SHP77 treated with DMSO at 0.1 percent for 48 hours (cell line): ENCODE data around the gene SNRPA.
"Not testable (repeated sequence)": the region's sequence is repeated elsewhere in the genome, so short reads cannot be mapped to it uniquely, and the experiment has no call there.

Source experiments
- DNase-seq: peaks from one replicate; lab custom pipeline; 2025; lab: John Stamatoyannopoulos, UW

The SNRPA gene

DNA sequence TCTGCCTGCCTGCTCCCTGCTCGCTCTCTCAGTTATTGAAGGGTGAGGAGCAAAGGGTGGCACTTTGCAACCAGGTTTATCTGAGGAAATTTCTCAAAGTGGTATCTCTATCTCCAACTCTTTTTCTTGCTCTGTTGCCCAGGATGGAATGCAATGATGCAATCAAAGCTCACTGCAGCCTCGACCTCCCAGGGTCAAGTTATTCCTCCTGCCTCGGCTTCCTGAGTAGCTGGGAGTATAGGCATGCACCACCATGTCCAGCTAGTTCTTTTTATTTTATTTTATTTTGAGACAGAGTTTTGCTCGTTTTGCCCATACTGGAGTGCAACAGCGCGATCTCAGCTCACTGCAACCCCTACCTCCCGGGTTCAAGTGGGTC lies 5.6 kb upstream of the SNRPA start:
- no peak for DNase-seq

DNA sequence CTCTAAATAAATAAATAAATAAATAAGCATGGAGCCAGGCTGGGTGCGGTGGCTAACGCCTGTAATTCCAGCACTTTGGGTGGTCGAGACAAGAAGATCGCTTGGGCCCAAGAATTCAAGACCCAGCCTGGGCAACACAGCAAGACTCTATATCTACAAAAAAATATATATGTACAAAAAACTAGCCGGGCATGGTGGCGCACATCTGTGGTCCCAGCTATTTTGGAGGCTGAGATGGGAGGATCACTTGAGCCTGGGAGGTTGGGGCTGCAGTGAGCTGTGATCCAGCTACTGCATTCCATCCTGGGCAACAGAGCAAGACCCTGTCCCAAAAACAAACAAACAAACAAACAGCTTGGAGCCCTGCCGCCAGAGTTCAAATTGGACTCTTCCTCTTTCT lies 3.5 kb upstream of the SNRPA start:
- DNase-seq: no peak

DNA sequence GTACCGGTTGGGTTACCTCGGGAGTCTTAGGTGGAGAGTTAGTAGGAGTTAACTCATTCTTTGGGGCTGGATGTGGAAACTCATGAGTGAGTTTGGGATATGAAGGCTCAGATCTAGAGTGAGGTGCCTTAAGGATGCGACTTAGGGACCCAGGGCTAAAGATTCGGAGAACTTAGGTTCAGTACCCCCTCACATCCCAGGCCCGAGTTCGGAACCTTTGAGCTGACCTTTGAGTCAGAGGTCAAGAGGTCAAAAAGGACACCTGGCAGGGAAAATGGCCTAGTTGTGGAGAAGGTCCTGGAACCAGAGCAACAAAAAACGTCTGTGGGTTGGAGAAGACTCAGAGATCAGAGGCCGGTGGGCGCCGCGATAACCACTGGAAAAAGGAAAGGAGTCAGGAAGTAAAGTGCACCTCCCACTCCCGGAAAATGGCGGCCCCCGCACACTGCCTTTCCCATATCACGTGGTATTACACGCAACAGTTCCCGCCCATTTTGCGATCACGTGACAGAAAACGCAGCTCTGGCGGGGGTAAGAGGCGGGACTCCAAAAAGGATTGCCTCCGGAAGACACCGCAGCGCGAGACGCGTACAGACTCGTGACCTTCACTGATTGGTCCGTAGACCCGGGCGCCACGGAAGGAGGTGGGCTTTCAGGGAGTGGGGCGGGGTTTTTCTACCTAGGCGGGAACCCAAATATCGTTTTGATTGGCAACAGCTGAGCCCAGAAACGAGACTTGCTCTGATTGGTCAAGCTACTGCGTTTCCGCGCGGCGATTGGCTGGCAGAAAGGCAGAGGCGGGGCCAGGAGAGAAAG lies 737 bp upstream of the SNRPA start, which contains the start of gene ACTMAP:
ACTMAP (minus strand) TSS at position 420 of the 816 bp plus-strand sequence. CDS start 674 bp downstream, outside the sequence.
- peak; percentile 100 for DNase-seq

DNA sequence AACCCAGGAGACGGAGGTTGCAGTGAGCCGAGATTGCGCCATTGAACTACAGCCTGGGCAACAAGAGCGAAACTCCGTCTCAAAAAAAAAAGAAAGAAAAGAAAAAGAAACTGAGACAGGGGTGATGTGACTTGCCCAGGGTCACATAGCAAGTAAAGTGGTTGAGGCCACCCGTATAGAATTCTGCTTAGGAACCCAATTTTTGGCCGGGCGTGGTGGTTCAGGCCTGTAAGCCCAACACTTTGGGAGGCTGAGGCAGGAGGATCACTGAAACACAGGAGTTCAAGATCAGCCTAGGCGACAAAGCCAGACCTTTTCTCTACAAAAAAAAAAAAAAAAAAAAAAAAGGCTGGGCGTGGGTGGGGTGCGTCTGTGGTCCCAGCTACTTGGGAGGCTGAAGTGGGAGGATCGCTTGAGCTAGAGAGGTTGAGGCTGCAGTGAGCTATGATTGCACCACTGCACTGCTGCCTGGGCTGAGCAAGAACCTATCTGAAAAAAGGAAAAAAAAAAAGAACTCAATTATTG lies 1.3 kb downstream of the SNRPA start:
- no peak for DNase-seq

DNA sequence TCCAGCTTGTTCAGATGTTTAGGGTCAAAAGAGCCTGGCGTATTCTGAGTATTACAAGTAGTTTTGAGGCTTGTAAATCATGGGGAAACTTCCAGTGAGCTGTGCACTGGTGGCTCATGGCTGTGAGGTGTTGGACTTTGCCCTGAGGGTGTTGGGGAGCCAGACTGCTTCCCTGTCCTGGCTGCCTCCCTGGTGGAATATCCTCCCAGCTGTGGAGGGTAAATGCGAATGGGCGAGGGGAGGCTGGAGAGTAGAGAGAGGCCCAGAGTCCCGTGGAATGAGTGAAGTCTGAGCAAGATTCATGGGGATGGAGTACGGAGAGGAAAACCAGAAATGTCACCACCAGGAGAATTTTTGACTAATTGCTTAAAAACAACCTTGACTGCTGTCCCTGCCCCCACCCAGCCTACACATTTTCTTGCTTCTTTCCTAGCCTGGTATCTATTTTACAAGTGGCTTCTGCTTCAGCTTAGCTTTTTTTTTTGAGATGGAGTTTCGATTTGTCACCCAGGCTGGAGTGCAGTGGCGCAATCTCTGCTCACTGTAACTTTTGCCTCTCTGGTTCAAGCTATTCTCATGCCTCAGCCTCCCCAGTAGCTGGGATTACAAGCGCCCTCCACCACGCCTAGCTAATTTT lies 3.7 kb downstream of the SNRPA start:
- no peak for DNase-seq

DNA sequence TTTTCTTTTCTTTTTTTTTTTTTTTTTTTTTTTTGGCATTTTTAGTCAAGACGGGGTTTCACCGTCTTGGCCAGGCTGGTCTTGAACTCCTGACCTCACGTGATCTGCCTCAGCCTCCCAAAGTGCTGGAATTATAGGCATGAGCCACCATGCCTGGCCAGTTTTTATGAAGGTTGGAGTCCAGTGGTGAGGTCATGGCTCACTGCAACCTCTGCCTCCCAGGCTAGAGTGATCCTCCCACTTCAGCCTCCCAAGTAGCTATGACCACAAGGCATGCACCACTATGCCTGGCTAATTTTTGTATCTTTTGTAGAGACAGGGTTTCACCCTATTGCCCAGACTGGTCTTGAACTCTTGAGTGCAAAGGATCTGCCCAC lies 4.2 kb downstream of the SNRPA start:
- no peak for DNase-seq

DNA sequence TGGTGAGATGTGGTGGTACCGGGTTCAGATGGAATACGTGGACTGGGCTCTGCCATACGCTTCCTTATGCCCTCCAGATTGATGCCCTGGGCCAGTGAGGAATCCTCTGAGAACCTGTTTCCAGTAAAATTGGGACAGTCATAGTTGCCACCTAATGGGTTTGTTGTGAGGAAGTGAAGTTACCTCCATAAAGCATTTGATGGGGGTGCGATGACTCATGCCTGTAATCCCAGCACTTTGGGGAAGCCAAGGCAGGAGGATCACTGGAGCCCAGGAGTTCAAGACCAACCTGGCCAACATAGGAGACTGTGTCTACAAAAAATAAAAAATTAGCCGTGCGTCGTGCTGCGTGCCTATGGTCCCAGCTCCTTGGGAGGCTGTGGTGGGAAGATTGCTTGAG lies 4.8 kb downstream of the SNRPA start:
- no peak for DNase-seq

DNA sequence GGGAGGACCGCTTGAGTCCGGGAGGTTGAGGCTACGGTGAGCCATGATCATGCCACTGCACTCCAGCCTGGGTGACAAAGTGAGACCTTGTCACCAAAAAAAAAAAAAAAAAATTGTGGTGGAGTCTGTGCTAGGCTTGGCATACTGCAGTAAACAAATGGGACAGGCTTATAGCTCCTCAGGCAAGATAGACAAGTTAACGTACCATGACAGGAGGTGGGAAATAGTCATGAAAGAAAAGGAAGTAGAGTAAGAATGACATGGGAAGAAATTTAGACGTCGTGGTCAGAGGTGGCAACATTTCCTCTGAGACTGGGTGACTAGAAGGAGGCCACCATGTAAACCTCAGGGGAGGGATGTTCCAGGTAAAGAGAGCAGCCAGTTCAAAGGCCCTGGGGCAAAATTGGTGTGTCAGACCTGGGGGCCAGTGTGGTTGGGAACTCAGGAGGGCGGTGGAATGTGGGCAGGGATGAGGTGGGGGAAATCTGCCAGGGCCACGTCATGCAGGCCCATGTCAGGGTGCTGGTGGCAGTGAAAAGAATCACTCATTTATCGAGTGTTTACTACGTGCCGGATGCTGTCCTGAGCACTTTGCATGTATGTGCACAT lies 5.6 kb downstream of the SNRPA start:
- DNase-seq: no peak

DNA sequence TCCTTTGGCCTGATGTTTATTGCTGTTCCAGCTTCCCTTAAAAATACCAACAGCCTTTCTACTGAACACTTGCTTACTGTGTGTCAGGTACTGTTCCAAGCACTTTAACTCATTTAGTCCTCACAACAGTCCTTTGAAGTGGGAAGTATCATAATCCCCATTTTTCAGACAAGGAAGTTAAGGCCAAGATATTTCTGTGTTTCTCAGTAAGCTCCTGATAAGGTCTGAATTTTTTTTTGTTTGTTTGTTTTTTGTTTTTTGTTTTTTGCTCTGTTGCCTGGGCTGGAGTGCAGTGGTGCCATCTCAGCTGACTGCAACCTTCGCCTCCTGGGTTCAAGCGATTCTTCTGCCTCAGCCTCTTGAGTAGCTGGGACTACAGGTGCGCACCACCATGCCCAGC lies 7.5 kb downstream of the SNRPA start:
- no peak for DNase-seq

DNA sequence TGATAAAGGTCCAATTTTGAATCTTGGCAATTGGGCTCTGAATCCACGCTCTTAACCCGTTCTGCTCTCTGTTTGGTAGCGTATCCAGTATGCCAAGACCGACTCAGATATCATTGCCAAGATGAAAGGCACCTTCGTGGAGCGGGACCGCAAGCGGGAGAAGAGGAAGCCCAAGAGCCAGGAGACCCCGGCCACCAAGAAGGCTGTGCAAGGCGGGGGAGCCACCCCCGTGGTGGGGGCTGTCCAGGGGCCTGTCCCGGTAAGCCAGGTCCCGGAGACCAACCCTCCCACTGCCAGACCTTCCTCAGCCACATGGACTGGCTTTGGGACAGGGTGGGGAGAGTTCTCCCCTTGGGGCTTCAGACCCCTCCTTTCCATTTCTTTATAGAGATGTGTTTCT lies 8.3 kb downstream of the SNRPA start:
- no peak for DNase-seq

DNA sequence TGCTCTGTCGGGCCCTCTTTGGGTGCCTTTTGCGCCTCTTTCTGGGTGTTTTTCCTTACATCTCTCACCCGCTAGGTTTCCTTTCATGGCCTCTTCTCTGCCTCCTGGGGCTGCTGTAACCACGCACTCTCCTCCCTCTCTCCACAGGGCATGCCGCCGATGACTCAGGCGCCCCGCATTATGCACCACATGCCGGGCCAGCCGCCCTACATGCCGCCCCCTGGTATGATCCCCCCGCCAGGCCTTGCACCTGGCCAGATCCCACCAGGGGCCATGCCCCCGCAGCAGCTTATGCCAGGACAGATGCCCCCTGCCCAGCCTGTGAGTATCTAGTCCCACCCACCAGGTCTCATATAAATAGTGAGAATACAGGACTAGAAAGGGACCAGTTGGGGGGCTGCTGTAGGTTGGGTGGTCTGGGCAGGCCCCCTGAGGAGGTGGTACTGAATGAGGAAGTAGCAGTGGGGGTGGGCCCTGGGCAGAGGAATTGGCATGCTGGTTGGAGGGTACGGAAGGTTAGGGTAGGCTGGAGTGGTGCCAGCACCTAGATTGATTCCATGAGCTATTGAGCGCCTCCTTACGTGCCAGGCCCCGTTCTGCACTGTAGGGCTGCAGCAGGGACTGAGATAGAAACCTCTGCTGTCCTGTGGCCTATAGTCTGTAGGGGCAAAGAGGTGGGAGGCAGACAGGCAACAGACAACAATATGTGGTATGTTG lies 11.9 kb downstream of the SNRPA start:
- DNase-seq: no peak

DNA sequence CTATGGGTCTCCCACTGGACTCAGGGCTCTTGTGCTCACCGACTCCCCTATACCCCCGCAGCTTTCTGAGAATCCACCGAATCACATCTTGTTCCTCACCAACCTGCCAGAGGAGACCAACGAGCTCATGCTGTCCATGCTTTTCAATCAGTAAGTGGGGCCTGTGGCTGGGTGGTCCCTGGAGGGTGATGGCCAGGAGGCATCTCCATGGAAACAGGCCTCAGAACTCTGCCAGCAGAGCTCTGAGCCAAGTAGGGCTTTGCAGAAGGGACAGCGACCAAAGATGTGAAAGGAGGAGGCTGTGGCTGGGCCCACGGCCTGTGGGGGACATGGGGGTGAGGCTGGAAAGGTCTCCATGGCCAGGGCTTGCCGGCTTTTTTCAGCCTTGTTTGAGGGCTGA lies 12.5 kb downstream of the SNRPA start:
- DNase-seq: no peak

DNA sequence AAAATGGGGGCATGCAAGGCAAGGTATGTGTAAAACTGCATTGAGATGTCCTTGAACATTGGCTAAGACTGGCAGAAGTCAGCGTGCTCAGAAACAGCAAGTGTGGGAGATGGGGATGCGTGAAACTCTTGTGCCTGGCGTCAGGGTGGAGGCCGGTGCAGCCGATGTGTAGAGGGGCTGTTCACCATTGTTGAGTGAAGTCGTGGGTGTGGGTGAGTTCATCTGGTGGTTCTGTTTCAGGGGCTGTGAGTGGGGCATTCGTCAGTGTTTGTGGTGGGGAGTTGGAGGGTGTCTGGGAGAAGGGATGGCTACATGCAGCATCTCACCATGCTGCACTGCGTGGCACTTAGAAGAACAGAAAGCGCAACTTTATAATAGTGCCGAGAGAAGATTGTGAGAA lies 13.0 kb downstream of the SNRPA start:
- no peak for DNase-seq

DNA sequence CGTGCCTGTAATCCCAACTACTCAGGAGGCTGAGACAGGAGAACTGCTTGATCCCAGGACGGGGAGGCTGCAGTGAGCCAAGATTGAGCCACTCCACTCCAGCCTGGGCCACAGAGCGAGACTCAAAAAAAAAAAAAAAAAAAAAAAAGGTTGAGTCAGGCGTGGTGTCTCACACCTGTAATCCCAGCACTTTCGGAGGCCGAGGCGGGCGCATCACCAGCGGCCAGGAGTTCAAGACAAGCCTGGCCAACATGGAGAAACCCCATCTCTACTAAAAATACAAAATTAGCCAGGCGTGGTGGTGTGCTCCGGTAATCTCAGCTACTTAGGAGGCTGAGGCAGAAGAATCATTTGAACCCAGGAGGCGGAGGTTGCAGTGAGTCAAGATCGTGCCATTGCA lies 15.4 kb downstream of the SNRPA start:
- DNase-seq: not testable (repeated sequence)

DNA sequence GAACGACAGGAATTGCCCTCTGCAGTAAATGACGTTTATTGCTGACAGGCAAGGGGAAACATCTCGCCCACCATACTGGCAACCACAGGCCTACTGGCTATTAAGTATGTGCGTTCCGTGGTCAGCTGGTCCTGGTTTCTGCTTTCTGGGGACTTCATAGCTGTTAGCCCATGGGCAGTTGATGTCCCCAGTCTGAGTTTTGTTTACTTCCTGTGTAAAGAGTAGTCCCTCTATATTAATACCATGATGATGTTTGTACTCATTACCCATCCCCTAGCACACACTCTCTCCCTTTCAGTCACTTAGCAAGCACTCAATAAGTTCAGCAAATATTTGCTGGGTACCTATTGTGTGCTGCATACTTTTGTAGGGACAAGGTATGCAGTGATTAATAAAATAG lies 17.9 kb downstream of the SNRPA start:
- DNase-seq: no peak

DNA sequence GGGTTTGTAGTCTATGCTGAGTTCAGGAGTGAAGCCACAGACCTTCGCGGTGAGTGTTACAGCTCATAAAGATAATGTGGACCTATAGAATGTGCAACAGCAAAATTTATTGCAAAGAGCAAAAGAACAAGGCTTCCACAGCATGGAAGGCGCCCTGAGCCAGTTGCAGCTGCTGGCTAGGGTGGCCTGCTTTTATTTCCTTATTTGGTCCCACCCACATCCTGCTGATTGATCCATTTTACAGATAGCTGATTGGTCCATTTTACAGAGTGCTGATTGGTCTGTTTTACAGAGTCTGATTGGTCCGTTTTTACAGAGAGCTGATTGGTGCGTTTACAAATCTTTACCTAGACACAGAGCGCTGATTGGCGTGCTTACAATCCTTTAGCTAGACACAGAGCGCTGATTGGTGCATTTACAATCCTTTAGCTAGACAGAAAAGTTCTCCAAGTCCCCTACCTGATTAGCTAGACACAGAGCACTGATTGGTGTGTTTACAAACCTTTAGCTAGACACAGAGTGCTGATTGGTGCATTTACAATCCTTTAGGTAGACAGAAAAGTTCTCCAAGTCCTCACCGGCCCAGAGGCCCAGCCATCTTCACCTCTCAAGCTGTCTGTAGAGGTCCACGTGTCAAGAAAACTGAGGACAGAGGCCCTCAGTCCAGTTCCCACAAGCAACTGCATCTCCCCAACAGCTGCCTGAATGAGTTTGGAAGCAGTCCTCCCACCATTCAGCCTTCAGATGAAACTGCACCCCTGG lies 20.3 kb downstream of the SNRPA start:
- peak; percentile 47 for DNase-seq

DNA sequence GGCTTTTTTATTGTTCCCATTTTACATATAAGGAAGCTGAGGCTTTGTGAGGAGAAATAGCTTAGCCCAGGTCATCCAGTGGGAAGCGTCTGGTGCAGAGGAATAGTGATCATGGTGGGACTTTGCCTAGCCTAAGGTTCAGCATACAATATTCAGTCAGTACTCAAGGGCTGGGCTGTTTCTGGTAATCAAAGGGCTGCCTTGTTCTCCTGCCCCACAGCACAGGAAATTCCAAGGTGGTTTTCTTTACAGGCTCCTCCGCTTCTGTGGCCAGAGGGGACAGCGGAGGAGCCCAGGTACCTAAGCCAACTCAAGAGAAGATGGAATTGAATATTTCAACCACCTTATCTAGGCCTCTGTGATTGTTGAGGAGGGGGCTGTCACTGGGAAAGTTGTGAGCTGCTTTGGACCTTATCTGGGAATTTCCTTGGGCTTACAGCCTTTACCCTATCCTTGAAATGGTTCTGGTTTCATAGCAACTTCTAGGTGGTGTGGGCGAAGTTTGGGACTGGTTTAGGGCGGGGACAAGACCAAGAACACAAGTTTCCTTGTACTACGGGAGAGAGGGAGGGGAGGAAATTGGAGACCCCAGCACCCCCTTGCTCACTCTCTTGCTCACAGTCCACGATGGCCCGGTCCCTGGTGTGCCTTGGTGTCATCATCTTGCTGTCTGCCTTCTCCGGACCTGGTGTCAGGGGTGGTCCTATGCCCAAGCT lies 24.1 kb downstream of the SNRPA start, which contains the start of gene MIA:
MIA (plus strand) TSS at position 606 of the 716 bp plus-strand sequence; CDS start at position 628, 22 bp downstream.
- DNase-seq: no peak

DNA sequence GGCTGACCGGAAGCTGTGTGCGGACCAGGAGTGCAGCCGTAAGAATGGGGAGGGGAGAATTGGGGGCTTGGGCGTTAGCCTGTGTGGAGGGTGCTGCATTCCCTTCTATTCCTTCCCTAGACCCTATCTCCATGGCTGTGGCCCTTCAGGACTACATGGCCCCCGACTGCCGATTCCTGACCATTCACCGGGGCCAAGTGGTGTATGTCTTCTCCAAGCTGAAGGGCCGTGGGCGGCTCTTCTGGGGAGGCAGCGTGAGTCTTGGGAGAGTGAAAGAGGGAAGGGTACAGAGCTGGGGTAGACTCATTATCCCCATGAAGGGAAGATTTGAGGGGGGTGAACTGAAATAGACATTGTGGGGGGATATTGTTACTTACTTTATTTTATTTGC lies 24.6 kb downstream of the SNRPA start:
- DNase-seq: no peak

DNA sequence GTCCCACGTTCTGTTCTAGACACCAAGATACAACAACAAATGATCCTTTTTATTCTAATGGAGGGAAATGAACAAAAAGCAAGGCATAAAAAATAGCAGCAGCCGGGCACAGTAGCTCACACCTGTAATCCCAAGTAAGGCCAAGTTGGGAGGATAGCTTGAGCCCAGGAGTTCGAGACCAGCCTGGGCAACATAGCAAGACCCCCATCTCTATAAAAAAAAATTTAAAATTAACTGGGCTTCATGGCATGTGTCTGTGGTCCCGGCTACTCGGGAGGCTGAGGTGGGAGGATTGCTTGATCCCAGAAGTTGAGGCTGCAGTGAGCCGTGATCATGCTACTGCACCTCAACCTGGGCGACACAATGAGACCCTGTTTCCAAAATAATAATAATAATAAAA lies 25.4 kb downstream of the SNRPA start:
- DNase-seq: no peak

DNA sequence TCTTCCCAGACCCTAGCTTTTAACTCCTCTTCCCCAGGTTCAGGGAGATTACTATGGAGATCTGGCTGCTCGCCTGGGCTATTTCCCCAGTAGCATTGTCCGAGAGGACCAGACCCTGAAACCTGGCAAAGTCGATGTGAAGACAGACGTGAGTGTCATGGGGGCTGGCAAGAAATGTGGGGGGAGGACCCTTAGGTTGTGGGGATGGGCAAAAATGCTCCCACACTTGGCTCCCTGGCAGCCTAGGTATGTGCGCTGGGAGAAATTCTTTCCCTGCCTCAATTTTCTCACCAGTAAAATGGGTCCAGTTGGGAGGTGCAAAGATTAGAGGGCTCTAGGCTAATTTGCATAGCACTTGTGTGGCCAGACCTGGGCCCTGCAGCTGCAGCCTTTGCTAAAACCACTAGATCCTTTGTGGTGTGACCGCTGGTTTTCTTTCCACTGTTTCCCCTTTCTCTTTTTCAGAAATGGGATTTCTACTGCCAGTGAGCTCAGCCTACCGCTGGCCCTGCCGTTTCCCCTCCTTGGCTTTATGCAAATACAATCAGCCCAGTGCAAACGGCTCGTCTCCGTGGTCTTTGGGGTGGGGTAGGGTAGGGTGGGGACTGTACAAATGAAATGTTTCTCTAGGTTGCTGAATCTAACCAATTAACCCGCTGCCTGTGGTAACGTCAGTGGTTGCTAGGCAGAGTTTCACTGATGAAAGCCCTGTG lies 26.1 kb downstream of the SNRPA start:
- DNase-seq: peak; percentile 98
